Measurements from ENCODE around the gene ITPK1. TPM values are rescaled to one million over a fixed set of nuclear protein-coding genes. Genes with fewer than 3 reads are reported as not detected.

Gene ITPK1
- total RNA-seq, 3 donors from 2014 or later = 27.8 to 91.7 (median 42.9) TPM

GRCh38 chr14:93099643-93100042 is 16.1 kb downstream of the ITPK1 start:
- Histone ChIP-seq H3K27me3 (no peaks in the 10 kb centered on the region), H3K27ac (no peak overlapping the region), H3K36me3 (no peaks in the 10 kb centered on the region), H3K4me3 (no peak overlapping the region), H3K9me3 (no peaks in the 10 kb centered on the region), H3K4me1 (no peaks in the 10 kb centered on the region)
- TF ChIP-seq POLR2AphosphoS5 (IDR thresholded peaks at IDR 0.05) = no peak
- TF ChIP-seq CTCF (IDR thresholded peaks at IDR 0.05) = no peak
- TF ChIP-seq POLR2A (IDR thresholded peaks at IDR 0.05) = no peak
- intact Hi-C loops (cut with DNase I; ENCODE audit: low total_unique reads) = no loop called here
- DNase-seq (ENCODE audit: low spot score in 2 of 2) = no peak

- intact Hi-C loops (cut with DNase I; ENCODE audit: low total_unique reads) = no loop called here
- TF ChIP-seq POLR2AphosphoS5 (IDR thresholded peaks at IDR 0.05) (no peak), POLR2A (IDR thresholded peaks at IDR 0.05) (no peak), CTCF (IDR thresholded peaks at IDR 0.05) (no peak)
- no peaks in the 10 kb centered on the region for H3K4me1 ChIP-seq
- H3K36me3 ChIP-seq = no peaks in the 10 kb centered on the region
- H3K27me3 ChIP-seq = no peaks in the 10 kb centered on the region
- H3K27ac ChIP-seq = no peak overlapping the region
- DNase-seq (ENCODE audit: low spot score in 2 of 2) = no peak
- no peak overlapping the region for H3K4me3 ChIP-seq
- H3K9me3 ChIP-seq = no peaks in the 10 kb centered on the region
Measured at GRCh38 chr14:93099196-93099595, 16.5 kb downstream of the ITPK1 start.

GRCh38 chr14:93096691-93097322 is 18.9 kb downstream of the ITPK1 start:
- DNase-seq (ENCODE audit: low spot score in 2 of 2) = no peak
- peaks cover 4 to 5% of the 10 kb centered on the region in 2 donors for H3K4me1 ChIP-seq
- H3K27ac ChIP-seq = no peak overlapping the region
- H3K9me3 ChIP-seq = no peaks in the 10 kb centered on the region
- no peaks in the 10 kb centered on the region for H3K27me3 ChIP-seq
- H3K36me3 ChIP-seq = no peaks in the 10 kb centered on the region
- TF ChIP-seq POLR2A (IDR thresholded peaks at IDR 0.05) (no peak), POLR2AphosphoS5 (IDR thresholded peaks at IDR 0.05) (no peak), CTCF (IDR thresholded peaks at IDR 0.05) (no peak)
- no peak overlapping the region for H3K4me3 ChIP-seq
- intact Hi-C loops (cut with DNase I; ENCODE audit: low total_unique reads) = no loop called here

- Histone ChIP-seq H3K27ac (no peak overlapping the region), H3K27me3 (no peaks in the 10 kb centered on the region), H3K4me1 (peaks cover 4 to 9% of the 10 kb centered on the region in 2 donors), H3K9me3 (no peaks in the 10 kb centered on the region), H3K4me3 (no peak overlapping the region), H3K36me3 (no peaks in the 10 kb centered on the region)
- intact Hi-C loops (cut with DNase I; ENCODE audit: low total_unique reads) = no loop called here
- DNase-seq (ENCODE audit: low spot score in 2 of 2) = no peak
- TF ChIP-seq POLR2A (IDR thresholded peaks at IDR 0.05) (no peak), POLR2AphosphoS5 (IDR thresholded peaks at IDR 0.05) (no peak), CTCF (IDR thresholded peaks at IDR 0.05) (no peak)
Measured at GRCh38 chr14:93095742-93096510, 19.8 kb downstream of the ITPK1 start.

Data from breast epithelium (tissue), 4 donors.